Measurements from ENCODE around the gene CARD6. TPM values are rescaled to one million over a fixed set of nuclear protein-coding genes. Genes with fewer than 3 reads are reported as not detected.
"Not testable (repeated sequence)": the region's sequence is repeated elsewhere in the genome, so short reads cannot be mapped to it uniquely, and the experiment has no call there.

CARD6 gene, protein sequence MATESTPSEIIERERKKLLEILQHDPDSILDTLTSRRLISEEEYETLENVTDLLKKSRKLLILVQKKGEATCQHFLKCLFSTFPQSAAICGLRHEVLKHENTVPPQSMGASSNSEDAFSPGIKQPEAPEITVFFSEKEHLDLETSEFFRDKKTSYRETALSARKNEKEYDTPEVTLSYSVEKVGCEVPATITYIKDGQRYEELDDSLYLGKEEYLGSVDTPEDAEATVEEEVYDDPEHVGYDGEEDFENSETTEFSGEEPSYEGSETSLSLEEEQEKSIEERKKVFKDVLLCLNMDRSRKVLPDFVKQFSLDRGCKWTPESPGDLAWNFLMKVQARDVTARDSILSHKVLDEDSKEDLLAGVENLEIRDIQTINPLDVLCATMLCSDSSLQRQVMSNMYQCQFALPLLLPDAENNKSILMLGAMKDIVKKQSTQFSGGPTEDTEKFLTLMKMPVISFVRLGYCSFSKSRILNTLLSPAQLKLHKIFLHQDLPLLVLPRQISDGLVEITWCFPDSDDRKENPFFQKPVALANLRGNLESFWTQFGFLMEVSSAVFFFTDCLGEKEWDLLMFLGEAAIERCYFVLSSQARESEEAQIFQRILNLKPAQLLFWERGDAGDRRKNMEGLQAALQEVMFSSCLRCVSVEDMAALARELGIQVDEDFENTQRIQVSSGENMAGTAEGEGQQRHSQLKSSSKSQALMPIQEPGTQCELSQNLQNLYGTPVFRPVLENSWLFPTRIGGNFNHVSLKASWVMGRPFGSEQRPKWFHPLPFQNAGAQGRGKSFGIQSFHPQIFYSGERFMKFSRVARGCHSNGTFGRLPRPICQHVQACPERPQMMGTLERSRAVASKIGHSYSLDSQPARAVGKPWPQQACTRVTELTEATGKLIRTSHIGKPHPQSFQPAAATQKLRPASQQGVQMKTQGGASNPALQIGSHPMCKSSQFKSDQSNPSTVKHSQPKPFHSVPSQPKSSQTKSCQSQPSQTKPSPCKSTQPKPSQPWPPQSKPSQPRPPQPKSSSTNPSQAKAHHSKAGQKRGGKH
- 3.1 TPM for polyA plus RNA-seq (ENCODE audit: insufficient read length)
- long read RNA-seq, donor 1, full-length matches to known transcripts: 1 of 1 reads
- long read RNA-seq, donor 1, partial matches to known transcripts: 0 of 1 reads
- long read RNA-seq, donor 1, other reads (novel, unspliced or antisense): 0 of 1 reads
- long read RNA-seq, donor 2: 0 reads
- long read RNA-seq, donor 3, partial matches to known transcripts: 79 of 79 reads
- long read RNA-seq, donor 3, other reads (novel, unspliced or antisense): 0 of 79 reads
- long read RNA-seq, donor 4, partial matches to known transcripts: 17 of 17 reads
- long read RNA-seq, donor 4, other reads (novel, unspliced or antisense): 0 of 17 reads
- long read RNA-seq, donor 5, full-length matches to known transcripts: 1 of 95 reads
- long read RNA-seq, donor 5, partial matches to known transcripts: 94 of 95 reads
- long read RNA-seq, donor 5, other reads (novel, unspliced or antisense): 0 of 95 reads
- long read RNA-seq, donor 6: 0 reads
- long read RNA-seq, donor 7, full-length matches to known transcripts: 2 of 2 reads
- long read RNA-seq, donor 7, partial matches to known transcripts: 0 of 2 reads
- long read RNA-seq, donor 7, other reads (novel, unspliced or antisense): 0 of 2 reads
- long read RNA-seq, donor 8: 0 reads

DNA sequence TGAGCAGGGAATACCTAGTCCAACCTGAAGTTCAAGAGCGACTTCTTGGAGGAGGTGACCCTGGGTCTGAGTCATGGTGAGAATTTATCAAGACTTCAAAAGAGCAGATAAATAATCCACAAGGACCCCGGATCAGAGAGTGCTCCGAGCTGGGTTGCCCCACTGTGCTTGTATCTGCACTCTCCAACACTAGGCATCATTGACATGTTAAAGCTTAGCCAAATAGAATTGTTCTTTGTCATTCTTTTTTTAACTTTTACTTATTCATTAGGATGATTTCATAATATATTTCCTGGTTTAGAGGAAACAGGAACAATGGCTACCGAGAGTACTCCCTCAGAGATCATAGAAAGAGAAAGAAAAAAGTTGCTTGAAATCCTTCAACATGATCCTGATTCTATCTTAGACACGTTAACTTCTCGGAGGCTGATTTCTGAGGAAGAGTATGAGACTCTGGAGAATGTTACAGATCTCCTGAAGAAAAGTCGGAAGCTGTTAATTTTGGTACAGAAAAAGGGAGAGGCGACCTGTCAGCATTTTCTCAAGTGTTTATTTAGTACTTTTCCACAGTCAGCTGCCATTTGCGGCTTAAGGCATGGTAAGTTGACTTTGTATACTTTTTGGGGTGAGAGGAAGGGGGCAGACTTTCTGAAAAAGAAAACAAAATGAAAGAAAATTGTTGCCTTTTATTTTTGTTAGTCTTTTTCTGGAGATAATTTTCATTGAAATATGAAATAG lies at the start of gene CARD6:
Gene CARD6, plus strand, starts transcription at position 300 of the 738 bp plus-strand sequence. Its CDS starts 16 bp downstream, at position 316.
- no peak for DNase-seq

DNA sequence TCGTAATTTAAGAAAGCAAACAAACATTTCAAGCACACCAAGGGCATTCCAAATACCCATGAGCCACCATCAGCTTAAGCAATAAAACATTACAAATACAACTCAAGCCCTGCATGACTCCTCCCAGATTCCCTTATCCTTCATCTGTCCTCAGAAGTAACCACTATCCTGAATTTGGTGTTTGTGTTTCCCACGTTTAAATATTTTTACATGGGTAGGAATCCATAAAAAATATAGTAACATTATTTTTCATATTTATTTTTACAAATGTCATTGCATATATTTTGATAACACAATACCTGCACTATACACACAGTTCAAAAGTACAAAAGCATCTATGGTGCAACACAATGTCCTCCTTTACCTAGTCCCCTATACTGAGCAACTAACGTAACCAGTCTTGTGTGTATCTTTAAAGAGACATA lies 49.4 kb upstream of the CARD6 start:
- no peak for DNase-seq

DNA sequence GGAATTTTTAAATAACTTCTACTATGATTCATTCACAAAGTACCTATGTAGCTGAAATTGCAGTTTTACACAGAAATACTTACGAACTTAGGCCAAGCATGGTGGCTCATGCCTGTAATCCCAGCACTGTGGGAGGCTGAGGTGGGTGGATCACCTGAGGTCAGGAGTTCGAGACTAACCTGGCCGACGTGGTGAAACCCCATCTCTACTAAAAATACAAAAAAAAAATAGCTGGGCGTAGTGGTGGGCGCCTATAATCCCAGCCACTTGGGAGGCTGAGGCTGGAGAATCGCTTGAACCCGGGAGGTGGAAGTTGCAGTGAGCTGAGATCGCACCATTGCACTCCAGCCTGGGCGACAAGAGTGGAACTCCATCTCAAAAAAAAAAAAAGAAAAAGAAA lies 48.5 kb upstream of the CARD6 start:
- not testable (repeated sequence) for DNase-seq

DNA sequence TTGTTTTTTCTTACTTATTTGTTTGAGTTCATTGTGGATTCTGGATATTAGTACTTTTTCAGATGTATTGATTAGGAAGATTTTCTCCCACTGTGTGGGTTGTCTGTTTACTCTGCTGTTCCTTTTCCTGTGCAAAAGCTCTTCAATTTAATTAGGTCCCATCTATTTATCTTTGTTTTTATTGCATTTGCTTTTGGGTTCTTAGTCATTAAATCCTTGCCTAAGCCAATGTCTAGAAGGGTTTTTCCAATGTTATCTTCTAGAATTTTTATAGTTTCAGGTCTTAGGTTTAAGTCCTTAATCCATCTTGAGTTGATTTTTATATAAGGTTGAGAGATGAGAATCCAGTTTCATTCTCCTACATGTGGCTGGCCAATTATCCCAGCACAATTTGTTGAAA lies 46.8 kb upstream of the CARD6 start:
- not testable (repeated sequence) for DNase-seq

DNA sequence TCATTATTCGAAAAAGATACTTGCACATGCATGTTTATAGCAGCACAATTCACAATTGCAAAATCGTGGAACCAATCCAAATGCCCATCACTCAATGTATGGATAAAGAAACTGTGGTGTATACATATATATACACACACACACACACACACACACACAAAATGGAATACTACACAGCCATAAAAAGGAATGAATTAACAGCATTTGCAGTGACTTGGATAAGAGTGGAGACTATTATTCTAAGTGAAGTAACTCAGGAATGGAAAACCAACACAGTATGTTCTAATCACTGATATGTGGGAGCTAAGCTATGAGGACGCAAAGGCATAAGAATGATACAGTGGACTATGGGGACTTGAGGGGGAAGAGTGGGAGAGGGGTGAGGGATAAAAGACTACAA lies 46.3 kb upstream of the CARD6 start:
- not testable (repeated sequence) for DNase-seq

DNA sequence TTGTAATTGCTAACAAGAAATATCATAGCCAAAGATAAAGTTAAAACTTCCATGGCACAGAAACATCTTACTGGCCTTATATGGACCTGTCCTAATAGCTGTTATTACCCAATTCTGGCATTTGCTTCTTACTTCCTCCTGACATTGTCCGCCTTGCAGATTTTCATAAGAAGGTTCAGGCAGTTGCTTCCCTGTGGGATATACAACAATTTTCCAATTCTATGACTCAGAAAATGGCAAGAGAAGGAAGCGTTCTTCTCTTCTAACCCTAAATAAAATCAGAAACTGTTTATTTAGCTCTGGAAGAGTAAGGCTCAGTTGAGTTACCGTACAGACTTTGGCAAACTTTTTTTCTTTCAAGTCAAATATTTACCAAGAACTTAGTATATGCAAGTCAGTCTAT lies 44.7 kb upstream of the CARD6 start:
- DNase-seq: no peak

DNA sequence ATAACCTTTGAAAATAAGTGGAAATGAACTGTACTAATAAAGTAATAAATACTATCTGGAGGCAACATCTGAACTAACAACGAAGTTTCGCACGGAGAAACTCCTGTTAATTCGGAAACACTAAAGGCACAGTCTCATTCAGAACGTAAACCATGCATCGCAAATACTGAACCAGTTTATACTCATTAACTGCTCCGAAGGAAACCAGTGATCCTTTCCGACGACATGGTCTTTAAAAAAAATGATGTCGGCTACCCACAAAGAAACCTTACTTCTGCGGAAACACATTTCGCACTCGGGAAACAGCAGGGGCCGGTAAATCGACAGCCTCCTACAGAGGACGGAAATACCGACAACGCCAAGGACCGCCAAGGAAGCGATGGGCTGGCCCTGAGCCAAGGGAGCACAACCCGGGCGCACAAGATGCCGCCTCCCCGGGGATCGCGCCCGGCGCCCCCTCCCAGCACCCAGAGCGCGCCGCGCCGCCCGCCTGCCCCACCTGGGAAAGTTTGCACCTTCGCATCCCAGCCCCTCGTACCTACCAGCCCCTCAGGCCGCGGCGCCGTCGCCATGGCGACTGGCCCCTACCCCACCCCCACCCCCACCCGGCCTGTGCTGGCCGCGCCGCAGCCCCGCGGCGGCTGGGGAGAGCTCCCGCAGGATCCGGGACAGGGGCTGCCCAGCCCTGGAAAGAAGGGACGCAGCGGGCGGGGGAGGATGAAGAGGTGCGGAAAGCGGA lies 43.7 kb upstream of the CARD6 start:
- peak; percentile 62 for DNase-seq

DNA sequence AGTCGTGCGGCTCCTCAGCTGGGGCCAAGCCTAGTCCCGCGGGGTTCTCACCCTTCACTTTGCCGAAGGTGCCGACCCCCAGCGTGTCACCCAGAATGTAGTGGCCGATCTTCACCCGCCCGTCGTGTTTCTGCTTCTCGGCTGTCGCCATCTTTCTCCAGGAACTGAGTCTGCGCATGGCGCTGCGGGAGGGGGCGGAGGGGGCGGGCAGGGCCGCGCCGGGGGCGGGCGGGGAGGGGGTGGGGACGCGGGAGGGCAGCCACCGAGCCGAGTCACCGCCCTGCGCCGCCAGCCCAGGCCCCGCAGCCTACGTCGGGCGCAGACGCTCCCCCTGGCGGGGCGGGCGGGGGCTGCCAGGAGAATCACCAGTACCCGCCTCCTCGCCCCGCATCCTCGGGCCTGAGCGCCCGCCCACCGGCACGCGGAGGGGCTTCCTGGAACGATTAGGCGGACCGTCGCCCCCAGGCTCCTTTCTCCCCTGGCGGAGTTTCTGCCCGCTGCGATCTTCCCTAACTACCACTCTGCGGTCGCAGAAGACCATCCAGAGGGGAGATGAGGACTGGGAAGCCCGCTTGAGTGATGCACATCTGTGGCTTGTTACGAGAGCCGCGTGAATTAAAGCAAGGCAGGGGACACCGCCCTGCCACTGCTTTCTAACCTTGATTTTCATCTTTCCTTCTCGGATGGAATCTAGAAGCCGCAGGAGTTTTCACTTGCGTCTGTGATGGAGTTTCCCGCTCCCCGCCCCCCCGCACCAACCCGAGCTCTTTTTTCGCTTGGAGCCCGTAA lies 43.0 kb upstream of the CARD6 start, which contains the start of gene PRKAA1:
Gene PRKAA1, minus strand, starts transcription at position 363 of the 789 bp plus-strand sequence. Its CDS starts 185 bp downstream, at position 178.
- peak; percentile 88 for DNase-seq

DNA sequence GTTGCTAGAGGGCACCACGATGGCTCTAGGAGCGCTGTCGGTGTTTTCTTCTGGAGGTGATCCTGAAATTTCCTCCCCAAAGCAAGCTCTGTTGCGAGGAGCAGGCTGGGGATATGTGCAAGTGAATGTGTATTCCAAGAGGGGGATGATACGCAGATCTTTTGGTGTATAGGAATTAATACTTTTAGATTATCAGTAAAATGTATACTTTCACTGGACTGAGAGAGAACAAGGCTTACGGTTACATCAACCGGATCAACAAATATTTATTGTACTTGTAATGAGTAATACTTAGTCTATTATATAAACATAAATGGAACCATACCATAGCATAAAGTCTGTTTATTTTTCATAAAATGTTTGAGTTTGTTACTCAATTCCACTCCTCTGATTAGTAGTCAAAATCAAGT lies 42.4 kb upstream of the CARD6 start:
- DNase-seq: no peak

DNA sequence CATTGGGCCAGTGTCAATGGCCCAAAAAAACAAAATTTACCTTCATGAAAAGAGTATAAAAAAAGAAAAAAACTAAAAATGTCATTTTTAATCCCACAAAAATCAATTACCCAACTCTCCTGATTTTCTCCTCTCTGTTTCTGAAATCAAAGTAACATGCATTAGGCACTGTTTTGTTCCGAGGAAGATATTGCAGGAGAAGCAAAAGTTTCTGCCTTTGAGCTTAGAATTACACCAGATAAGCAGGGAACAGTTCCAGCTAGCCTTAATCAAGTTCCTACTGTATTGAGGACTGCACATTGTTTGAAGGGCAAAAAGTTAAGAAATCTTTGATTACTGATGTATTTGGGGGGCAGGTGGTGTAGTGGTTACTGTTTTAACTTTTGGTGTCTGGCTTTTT lies 41.9 kb upstream of the CARD6 start:
- no peak for DNase-seq

DNA sequence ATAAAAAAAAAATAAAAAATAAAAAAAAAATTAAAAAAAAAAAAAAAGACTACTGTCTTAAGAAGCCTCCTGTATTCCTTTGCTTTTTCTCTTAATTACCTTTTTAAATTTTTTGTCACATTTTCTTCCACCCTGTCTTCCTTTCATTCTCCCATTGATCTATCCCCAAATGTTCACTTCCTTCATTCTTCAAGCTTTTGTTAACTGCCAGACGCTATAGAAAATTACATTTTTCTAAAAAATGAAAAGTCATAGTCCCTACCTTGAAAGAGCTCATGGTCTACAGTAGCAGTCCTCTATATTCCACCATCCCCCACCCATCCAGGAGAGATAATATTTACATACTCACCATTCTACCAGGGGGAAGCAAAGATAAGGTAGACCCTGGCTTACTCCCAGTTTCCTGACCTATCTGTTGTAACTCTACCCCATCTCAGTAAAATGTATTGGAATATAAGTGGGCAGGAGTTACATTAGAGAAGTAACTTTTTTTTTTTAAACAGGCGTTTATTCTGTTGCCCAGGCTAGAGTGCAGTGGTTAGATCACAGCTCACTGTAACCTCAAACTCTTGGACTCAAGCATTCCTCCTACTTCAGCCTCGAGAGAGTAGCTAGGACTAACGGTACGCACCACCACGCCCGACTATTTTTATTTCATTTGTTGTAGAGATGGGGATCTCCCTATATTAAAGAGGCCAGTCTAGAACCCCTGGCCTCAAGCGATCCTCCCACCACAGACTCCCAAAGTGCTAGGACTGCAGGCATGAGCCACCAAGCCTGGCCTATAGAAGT lies 39.2 kb upstream of the CARD6 start:
- DNase-seq: no peak

DNA sequence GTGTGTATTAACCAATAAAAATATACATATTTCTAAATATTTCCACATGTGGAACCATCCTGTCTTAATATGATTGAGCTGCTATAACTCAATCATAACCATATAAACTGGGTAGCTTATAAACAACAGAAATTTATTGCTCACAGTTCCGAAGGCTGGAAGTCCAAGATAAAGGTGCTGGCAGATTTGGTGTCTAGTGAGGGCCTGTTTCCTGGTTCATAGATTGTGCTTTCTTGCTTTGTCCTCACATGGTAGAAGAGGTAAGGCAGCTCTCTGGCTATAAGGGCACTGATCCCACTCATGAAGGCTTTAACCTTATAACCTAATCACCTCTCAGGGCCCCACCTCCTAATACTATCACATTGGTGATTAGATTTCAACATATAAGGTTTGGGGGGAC lies 29.0 kb upstream of the CARD6 start:
- no peak for DNase-seq

DNA sequence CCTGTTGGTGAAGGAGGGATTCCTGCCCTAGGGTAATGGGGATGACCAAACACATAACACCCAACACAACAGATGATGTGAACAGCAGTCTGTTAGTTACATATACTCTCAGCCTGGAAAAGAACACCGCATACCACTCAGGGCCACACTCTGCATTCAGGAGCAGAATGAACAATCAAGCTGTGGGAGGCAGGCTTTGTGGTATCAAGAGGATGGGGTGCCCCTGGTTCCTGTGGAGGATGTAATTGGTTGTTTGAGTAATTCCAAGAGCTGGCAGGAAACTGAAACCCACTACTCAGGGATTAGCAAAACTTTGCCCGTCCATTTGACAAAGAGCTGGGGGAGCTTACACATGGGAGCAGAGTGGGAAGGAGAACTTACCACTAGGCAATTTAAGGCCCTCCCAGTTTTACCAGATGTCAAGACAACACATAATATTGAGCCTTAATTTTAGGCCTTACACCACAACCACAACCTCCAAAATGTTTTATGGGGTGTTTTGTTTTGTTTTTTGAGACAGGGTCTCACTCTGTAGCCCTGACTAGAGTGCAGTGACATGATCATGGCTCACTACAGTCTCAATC lies 27.4 kb upstream of the CARD6 start:
- no peak for DNase-seq

DNA sequence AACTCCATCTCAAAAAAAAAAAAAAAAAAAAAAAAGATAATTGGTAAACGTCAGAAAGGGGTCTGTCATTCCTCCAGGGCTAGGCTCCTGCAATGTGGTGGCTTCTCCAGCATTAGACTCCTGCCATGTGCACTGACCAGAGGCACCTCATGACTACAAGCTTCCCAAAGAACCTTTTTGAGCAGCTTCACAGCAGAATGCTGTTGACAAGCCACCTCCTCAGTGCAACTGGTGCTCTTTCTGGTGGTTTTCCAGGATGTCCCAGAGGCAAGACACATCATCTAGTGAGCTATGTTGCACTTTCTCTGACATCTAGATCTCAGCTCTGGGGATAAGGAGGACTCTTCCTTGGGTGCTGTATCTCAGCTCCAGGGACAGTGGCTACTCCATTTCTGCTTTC lies 17.7 kb upstream of the CARD6 start:
- DNase-seq: no peak

DNA sequence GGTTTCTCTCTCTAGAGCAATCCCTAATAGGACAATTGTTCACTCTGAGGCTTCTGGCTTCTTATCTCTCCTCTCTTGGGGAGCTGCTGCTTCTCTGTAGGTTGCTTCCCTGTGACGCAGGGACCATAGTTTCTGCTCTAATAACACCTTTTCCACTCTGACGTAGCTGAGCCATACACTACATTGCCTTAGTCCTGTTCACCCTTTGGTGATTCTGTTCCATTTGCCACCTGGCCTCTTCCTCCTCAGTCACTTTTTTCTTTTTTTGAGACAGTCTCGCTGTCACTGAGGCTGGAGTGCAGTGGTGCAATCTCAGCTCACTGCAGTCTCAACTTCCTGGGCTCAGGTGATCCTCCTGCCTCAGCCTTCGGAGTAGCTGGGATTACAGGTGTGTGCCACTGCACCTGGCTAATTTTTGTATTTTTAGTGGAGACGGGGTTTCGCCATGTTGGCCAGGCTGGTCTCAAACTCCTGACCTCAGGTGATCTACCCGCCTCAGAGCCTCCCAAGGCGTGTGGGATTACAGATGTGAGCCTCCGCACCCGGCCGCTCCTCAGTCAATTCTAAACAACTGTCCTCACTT lies 15.6 kb upstream of the CARD6 start:
- DNase-seq: not testable (repeated sequence)

DNA sequence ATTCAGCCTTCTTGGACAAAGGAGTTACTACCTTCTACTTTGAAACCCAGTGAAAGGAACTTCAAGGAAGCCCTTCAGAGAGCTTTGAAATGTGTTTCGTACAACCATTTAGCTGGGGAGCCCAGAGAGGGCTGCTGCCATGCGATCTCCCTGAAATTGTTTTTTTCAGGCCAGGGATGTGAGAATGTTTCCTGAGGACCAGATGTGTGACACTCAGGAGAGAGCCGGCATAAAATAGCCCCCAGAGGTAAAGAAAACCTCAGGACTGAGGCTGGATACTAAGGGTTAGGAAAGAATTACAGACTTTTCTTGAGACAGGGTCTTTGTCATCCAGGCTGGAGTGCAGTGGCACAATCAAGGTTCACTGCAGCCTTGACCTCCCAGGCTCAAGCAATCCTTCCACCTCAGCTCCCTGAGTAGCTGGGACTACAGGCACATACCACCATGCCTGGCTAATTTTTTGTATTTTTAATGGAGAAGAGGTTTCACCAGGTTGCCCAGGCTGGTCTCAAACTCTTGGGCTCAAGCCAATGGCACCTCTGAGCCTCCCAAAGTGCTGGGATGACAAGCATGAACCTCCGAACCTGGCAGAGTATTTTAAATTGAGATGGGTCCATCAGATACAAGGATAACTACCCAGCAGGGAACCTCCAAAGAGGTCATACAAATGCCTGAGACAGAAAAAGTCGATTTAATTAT lies 14.5 kb upstream of the CARD6 start:
- no peak for DNase-seq
